ENCODE measurements around the gene OR10H3. TPM values are rescaled to one million over a fixed set of nuclear protein-coding genes. Genes with fewer than 3 reads are reported as not detected.

Gene OR10H3, protein sequence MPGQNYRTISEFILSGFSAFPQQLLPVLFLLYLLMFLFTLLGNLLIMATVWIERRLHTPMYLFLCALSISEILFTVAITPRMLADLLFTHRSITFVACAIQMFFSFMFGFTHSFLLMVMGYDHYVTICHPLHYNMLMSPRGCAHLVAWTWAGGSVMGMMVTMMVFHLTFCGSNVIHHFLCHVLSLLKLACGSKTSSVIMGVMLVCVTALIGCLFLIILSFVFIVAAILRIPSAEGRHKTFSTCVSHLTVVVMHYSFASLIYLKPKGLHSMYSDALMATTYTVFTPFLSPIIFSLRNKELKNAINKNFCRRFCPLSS
- not detected in 2 replicates for polyA plus RNA-seq (2012; rRNA removed)
- not detected in 2 replicates for polyA plus RNA-seq (2012; cell fraction: cytosol; rRNA removed)
- not detected in 2 replicates for polyA plus RNA-seq (2012; cell fraction: nucleus; rRNA removed)

DNA sequence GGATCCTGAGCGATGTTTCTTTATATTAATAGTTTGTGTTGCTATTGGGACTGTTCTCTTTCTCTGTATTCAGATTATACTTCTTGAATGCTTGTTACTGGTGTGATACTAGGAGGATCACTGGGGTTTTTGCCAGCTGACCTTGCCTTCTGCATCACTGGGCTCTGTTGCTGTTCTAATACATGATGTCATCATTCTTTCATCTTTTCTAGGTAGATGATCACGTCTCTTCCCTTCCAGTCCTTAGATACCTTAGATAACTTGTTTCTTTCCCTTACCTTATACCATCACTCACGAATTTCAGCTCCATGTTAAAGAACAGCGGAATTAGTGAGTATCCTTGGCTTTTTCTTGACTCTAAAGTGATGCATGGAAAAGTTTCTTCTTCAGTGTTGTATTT lies at the start of gene OR10H3:
Gene OR10H3, plus strand, starts transcription at position 264 of the 400 bp plus-strand sequence. CDS start 3,408 bp downstream, outside the sequence.
- no peaks in the 10 kb centered on the region for H3F3A ChIP-seq (replicated peaks; ENCODE audit: insufficient read depth)
- no peak for DNase-seq
- no peaks in the 10 kb centered on the region for H3K4me1 ChIP-seq (ENCODE audit: control insufficient read depth in 1 of 2, insufficient read depth in 2 of 2, low read depth in 1 of 2, low read length in 1 of 2)
- no peaks in the 10 kb centered on the region for H3K9me2 ChIP-seq
- H3K4me3 ChIP-seq (ENCODE audit: low read depth in 2 of 2, low read length in 1 of 2): no peak within 1 kb of the TSS
- no peak within 1 kb of the TSS for H3K4me2 ChIP-seq
- H3K9ac ChIP-seq: no peak within 1 kb of the TSS
- H3K27ac ChIP-seq (ENCODE audit: low read depth in 2 of 2, low read length in 1 of 2): no peak within 1 kb of the TSS
- 4% methylated on average over 4 of the region's 4 CpGs for WGBS (ENCODE audit: low lambda C conversion rate)
- TF ChIP-seq TCF12 (IDR thresholded peaks at IDR 0.05) (no peak), MXI1 (IDR thresholded peaks at IDR 0.05; ENCODE audit: low read depth, low read length) (no peak), RCOR1 (IDR thresholded peaks at IDR 0.05; ENCODE audit: low read length) (no peak), RXRA (IDR thresholded peaks at IDR 0.05; ENCODE audit: borderline replicate concordance, low read depth) (no peak), EP300 (IDR thresholded peaks at IDR 0.05; ENCODE audit: borderline replicate concordance in 1 of 2, low read depth in 1 of 2, low read length in 1 of 2) (no peak), POLR2AphosphoS5 (IDR thresholded peaks at IDR 0.05; ENCODE audit: low read depth, low read length) (no peak)
- TF ChIP-seq, protein P1, sequence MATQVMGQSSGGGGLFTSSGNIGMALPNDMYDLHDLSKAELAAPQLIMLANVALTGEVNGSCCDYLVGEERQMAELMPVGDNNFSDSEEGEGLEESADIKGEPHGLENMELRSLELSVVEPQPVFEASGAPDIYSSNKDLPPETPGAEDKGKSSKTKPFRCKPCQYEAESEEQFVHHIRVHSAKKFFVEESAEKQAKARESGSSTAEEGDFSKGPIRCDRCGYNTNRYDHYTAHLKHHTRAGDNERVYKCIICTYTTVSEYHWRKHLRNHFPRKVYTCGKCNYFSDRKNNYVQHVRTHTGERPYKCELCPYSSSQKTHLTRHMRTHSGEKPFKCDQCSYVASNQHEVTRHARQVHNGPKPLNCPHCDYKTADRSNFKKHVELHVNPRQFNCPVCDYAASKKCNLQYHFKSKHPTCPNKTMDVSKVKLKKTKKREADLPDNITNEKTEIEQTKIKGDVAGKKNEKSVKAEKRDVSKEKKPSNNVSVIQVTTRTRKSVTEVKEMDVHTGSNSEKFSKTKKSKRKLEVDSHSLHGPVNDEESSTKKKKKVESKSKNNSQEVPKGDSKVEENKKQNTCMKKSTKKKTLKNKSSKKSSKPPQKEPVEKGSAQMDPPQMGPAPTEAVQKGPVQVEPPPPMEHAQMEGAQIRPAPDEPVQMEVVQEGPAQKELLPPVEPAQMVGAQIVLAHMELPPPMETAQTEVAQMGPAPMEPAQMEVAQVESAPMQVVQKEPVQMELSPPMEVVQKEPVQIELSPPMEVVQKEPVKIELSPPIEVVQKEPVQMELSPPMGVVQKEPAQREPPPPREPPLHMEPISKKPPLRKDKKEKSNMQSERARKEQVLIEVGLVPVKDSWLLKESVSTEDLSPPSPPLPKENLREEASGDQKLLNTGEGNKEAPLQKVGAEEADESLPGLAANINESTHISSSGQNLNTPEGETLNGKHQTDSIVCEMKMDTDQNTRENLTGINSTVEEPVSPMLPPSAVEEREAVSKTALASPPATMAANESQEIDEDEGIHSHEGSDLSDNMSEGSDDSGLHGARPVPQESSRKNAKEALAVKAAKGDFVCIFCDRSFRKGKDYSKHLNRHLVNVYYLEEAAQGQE (IDR thresholded peaks at IDR 0.05; ENCODE audit: low read depth, low read length): no peak
- no peaks in the 10 kb centered on the region for H4K20me1 ChIP-seq (ENCODE audit: insufficient read depth)
- no peaks in the 10 kb centered on the region for H3K27me3 ChIP-seq (ENCODE audit: insufficient read depth)
- H2AFZ ChIP-seq (ENCODE audit: low read depth): no peak within 1 kb of the TSS
- ChIA-PET POLR2A (no interaction called here), CTCF (no interaction called here)
- H3K36me3 ChIP-seq (replicated peaks in 1 of 2; ENCODE audit: control insufficient read depth in 1 of 2, insufficient read depth in 2 of 2, low read length in 1 of 2): no peaks in the 10 kb centered on the region
- no peaks in the 10 kb centered on the region for H3K9me3 ChIP-seq
- no peaks in the 10 kb centered on the region for H3K79me2 ChIP-seq (ENCODE audit: insufficient read depth)

DNA sequence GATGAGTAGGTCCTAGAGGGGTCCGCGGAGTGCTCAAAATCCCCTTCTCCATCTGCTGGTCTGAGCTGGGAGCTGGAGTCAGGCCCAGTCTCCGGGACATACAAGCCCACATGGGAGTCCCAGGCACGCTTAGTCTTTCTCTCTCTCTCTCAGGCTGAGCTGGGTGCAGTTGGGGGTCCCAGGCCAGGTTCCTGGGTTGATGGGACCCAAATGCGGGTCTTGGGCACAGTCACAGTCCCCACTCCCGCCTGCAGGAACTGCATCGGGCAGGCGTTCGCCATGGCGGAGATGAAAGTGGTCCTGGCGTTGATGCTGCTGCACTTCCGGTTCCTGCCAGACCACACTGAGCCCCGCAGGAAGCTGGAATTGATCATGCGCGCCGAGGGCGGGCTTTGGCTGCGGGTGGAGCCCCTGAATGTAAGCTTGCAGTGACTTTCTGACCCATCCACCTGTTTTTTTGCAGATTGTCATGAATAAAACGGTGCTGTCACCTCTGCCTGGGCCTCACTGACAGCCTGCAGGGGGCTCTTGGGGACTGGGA lies 41.1 kb upstream of the OR10H3 start:
- H3K27ac ChIP-seq (ENCODE audit: low read depth in 2 of 2, low read length in 1 of 2): no peak overlapping the region
- ChIA-PET POLR2A (no interaction called here), CTCF (no interaction called here)
- H3K4me1 ChIP-seq (ENCODE audit: control insufficient read depth in 1 of 2, insufficient read depth in 2 of 2, low read depth in 1 of 2, low read length in 1 of 2): no peaks in the 10 kb centered on the region
- no peaks in the 10 kb centered on the region for H4K20me1 ChIP-seq (ENCODE audit: insufficient read depth)
- H3K9ac ChIP-seq: no peak overlapping the region
- H3K4me2 ChIP-seq: peak overlapping the region; percentile 59; the same call in 1 of the 2 replicates
- TF ChIP-seq GATA2 (CRISPR knock-in tag; IDR thresholded peaks at IDR 0.05): no peak
- no peak for TF ChIP-seq EP300 (IDR thresholded peaks at IDR 0.05; ENCODE audit: borderline replicate concordance in 1 of 2, low read depth in 1 of 2, low read length in 1 of 2)
- peak; percentile 59 for TF ChIP-seq GABPA (IDR thresholded peaks at IDR 0.05; ENCODE audit: low read depth)
- no peak for DNase-seq
- H2AFZ ChIP-seq (ENCODE audit: low read depth): peak overlapping the region; percentile 74; the same call in 1 of the 2 replicates
- H3K79me2 ChIP-seq (ENCODE audit: insufficient read depth): no peaks in the 10 kb centered on the region
- H3F3A ChIP-seq (replicated peaks; ENCODE audit: insufficient read depth): no peaks in the 10 kb centered on the region
- no peaks in the 10 kb centered on the region for H3K36me3 ChIP-seq (replicated peaks in 1 of 2; ENCODE audit: control insufficient read depth in 1 of 2, insufficient read depth in 2 of 2, low read length in 1 of 2)
- no peaks in the 10 kb centered on the region for H3K9me2 ChIP-seq
- WGBS (ENCODE audit: low lambda C conversion rate): 7% methylated on average over 10 of the region's 19 CpGs
- no peaks in the 10 kb centered on the region for H3K9me3 ChIP-seq
- H3K4me3 ChIP-seq (ENCODE audit: low read depth in 2 of 2, low read length in 1 of 2): peak overlapping the region in 1 of 2 experiments; percentile 23; a peak in 2 of 4 replicates
- H3K27me3 ChIP-seq (ENCODE audit: insufficient read depth): no peaks in the 10 kb centered on the region

Data from SK-N-SH (cell line).